ENCODE results near the gene STK32C.
"Not testable (repeated sequence)": the region's sequence is repeated elsewhere in the genome, so short reads cannot be mapped to it uniquely, and the experiment has no call there.

The STK32C gene

DNA sequence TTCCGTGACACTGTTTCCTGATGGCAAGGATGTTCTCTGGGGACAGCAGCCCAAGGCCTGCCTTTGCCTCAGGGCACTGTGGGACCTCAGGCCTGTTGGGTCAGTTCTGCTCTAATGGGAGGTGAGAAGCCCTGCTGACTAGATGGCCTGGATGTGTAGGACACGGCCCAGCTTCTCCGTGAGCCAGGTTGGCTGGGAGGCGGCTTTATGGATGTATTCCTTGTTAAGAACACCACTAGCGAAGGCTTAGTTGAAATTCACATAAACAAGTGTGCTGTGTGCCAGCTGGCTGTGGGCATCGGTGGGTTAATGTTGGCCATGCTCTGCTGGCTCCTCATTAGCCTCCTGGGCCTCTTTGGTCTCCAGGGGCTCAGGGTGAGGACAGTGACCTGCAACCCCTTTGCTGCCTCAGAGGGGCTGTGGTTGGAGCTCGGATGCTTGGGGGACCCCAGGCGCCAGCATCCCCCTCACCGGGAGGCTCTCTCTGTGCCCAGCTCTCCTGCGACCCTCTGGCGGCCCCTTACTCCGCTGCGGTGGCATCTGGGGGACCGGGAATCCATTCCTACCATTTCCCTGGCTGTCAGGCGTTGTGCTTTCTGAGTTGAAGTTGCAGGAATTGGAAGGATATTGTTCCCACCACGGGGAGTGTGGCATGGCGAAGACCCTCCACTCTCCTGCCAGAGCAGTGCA is 143.8 kb downstream of the STK32C start:
- DNase-seq: no peak

DNA sequence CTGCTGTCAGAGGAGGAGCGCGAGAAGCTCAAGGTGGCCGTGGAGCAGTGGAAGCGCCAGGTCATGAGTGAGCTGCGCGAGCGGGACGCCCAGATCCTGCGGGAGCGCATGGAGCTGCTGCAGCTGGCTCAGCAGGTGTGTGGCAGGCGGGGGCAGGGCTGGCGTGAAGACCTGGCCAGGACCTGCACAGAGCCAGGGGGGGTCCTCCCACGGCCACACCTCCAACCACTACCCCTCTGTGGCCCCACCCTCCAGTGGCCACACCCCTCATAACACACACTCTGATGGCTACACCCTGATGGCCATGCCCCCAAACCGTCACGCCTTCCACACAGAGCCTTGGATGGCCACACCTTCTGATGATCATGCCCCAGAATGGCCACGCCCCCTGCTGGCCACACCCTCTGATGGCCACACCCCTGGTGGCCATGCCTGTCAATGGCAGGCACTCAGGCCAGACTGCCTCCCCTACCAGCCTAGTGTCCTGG is 144.4 kb downstream of the STK32C start:
- DNase-seq: peak; percentile 78

DNA sequence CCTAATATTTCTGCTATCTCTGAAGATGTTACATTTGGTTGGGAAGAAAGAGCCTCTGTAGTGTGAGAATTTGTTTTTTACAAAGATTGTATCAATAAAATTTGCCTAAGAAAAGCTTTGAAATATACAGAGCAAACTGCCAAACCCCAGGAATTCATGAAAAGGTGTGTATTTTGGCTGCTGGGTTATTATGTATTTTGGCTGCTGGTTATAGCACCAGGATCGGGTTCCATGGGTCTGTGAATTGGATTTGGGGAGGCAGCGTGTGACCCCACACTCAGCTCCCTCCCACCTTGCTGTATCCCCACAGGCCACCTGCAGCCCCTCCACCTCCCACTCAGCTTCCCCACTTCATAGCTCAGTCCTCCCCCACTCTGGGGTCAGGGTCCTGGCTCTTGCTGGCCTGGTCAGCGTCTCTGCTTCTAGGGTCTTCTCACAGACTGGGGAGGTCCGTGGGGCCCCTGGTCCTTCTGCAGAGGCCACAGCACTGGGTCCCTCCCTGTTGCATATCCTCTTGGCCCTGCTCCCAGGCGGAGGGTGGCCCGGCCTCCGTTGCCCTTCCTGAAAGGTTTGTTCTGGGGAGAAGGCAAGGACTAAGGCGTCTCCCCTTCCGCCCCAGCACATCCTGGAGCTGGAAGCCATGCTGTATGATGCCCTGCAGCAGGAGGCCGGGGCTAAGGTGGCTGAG is 145.0 kb downstream of the STK32C start:
- DNase-seq: no peak

DNA sequence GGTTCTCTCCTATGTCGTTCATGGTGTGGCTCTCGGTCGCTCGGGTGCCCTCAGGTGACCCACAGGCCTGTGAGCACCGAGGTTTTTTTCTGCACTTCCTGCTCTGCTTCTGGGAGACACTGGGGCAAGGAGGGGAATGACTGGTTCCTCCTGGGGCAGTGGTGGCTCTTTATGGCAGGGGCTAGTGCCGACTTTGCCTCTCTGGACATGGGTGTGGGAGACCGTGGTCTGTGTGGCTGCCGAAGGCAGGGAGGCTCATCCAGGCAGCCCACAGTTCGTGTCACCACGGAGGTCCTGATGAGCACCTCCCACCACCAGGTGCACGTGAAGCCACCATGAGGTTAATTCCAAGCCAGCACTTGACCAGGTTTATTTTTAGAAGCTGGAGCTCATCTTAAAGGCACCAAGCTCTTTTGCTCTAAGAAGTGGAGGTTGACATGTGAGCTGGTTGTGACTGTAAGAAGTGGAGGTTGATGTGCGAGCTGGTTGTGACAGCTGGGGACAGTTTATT is 145.7 kb downstream of the STK32C start:
- DNase-seq: peak; percentile 60

DNA sequence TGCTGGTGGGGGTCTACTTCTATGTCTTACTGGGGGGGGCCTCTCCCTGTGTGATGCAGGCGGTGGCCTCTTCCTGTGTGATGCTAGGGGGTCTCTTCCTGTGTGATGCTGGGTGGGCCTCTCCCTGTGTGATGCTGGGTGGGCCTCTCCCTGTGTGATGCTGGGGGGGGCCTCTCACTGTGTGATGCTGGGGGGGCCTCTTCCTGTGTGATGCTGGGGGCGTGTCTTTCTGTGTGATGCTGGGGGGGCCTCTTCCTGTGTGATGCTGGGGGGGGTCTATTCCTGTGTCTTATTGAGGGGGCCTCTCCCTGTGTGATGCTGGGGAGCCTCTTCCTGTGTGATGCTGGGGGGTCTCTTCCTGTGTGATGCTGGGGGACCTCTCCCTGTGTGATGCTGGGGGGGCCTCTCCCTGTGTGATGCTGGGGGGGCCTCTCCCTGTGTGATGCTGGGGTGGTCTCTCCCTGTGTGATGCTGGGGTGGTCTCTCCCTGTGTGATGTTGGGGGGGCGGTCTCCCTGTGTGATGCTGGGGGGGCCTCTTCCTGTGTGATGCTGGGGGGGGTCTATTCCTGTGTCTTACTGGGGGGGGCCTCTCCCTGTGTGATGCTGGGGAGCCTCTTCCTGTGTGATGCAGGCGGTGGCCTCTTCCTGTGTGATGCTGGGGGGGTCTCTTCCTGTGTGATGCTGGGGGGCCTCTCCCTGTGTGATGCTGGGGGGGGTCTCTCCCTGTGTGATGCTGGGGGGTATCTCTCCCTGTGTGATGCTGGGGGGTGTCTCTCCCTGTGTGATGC is 146.7 kb downstream of the STK32C start:
- not testable (repeated sequence) for DNase-seq

DNA sequence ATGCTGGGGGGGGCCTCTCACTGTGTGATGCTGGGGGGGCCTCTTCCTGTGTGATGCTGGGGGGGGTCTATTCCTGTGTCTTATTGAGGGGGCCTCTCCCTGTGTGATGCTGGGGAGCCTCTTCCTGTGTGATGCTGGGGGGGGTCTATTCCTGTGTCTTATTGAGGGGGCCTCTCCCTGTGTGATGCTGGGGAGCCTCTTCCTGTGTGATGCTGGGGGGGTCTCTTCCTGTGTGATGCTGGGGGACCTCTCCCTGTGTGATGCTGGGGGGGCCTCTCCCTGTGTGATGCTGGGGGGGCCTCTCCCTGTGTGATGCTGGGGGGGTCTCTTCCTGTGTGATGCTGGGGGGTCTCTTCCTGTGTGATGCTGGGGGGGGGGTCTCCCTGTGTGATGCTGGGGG is 147.5 kb downstream of the STK32C start:
- DNase-seq: not testable (repeated sequence)

DNA sequence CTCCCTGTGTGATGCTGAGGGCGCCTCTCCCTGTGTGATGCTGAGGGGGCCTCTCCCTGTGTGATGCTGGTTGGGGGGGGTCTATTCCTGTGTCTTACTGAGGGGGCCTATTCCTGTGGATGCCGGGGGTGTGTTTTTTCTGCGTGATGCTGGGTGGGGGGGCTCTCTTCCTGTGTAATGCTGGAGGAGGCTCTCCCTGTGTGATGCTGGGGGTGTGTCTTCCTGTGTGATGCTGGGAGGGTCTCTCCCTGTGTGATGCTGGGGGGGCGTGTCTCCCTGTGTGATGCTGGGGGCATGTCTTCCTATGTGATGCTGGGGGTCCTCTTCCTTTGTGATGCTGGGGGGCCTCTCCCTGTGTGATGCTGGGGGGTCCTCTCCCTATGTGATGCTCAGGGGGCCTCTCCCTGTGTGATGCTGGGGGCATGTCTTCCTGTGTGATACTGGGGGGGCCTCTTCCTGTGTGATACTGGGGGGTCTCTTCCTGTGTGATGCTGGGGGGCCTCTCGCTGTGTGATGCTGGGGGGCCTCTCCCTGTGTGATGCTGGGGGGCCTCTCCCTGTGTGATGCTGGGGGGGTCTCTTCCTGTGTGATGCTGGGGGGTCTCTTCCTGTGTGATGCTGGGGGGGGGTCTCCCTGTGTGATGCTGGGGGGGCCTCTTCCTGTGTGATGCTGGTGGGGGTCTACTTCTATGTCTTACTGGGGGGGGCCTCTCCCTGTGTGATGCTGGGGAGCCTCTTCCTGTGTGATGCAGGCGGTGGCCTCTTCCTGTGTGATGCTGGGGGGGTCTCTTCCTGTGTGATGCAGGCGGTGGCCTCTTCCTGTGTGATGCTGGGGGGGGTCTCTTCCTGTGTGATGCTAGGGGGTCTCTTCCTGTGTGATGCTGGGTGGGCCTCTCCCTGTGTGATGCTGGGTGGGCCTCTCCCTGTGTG is 148.2 kb downstream of the STK32C start:
- DNase-seq: peak; percentile 48

DNA sequence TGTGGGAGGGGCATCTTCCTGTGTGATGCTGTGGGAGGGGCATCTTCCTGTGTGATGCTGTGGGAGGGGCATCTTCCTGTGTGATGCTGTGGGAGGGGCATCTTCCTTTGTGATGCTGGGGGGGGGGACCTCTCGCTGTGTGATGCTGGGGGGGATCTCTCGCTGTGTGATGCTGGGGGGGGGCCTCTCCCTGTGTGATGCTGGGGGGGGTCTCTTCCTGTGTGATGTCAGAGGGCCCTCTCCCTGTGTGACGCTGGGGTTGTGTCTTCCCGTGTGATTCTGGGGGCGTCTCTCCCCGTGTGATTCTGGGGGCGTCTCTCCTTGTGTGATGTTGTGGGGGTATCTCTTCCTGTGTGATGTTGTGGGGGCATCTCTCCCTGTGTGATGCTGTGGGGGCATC is 148.9 kb downstream of the STK32C start:
- DNase-seq: peak; percentile 20

DNA sequence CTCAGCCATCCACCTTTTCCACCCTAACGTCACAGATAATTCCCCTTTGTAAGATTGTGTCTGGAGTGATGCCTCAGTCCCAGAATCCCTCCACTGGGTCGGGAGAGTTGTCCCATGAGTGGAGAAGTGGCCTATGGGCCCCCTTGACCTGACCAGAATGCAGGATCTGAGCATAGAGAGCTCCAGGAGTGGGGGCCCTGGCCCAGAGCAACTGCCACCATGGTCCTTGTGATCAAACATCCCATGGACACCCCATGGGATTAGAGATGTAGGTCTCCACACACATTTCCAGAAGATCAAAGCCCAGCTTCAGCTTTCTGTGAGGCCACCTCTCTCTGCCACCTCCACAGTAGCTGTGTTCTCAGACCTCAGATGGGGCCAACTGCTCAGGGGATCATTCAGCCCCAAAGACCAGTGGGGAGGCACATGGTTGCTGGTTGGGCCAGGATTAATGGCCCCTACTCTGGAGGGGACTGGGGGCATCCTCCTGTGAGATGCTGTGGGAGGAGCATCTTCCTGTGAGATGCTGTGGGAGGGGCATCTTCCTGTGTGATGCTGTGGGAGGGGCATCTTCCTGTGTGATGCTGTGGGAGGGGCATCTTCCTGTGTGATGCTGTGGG is 149.5 kb downstream of the STK32C start:
- DNase-seq: peak; percentile 45
